Activated CD8-positive, alpha-beta T cell treated with anti-CD3 and anti-CD28 coated beads, Interleukin-2, amount 10 ng/mL, durations not matched to agents 7 days and 5 days (primary cell): ENCODE data around the gene ZNF207. TPM values are rescaled to one million over a fixed set of nuclear protein-coding genes. Genes with fewer than 3 reads are reported as not detected.
"Not testable (repeated sequence)": the region's sequence is repeated elsewhere in the genome, so short reads cannot be mapped to it uniquely, and the experiment has no call there.

Source experiments
- ATAC-seq: fragments of 150-1000 bp; cut with Tn5 transposase; one replicate; pipeline ENCODE4 v1.10.0; 2021; ENCODE audit warnings: moderate library complexity
- CTCF ChIA-PET: fragments of 350-600 bp; sonication (Branson Sonifier 250); formaldehyde crosslinking; loops from one replicate; lab custom pipeline; 2021; ENCODE audit warnings: antibody characterized with exemption; lab: Charles Lee
- POLR2A ChIA-PET: fragments of 350-600 bp; sonication (Branson Sonifier 250); formaldehyde crosslinking; loops from one replicate; lab custom pipeline; 2021; ENCODE audit warnings: antibody characterized with exemption; lab: Charles Lee
- DNase-seq: peaks from one replicate; pipeline ENCODE4 v3.0.0-alpha.2; 2020
- H3K27ac Mint-ChIP-seq: one replicate; pipeline ENCODE4 v1.8.0; 2021; ENCODE audit warnings: mild to moderate bottlenecking, mixed read lengths
- H3K27me3 Mint-ChIP-seq: one replicate; pipeline ENCODE4 v1.8.0; 2021; ENCODE audit warnings: low read depth, mixed read lengths
- H3K36me3 Mint-ChIP-seq: one replicate; pipeline ENCODE4 v1.8.0; 2021; ENCODE audit warnings: low read depth, mixed read lengths
- H3K4me1 Mint-ChIP-seq: one replicate; pipeline ENCODE4 v1.8.0; 2021; ENCODE audit warnings: low read depth, mixed read lengths
- H3K4me3 Mint-ChIP-seq: one replicate; pipeline ENCODE4 v1.8.0; 2021; ENCODE audit warnings: mild to moderate bottlenecking, mixed read lengths
- H3K9me3 Mint-ChIP-seq: one replicate; pipeline ENCODE4 v1.8.0; 2022; ENCODE audit warnings: mixed read lengths; ENCODE audit not compliant: insufficient read depth
- total RNA-seq, 2 experiments: library from RNA; stranded (reverse); gene quantifications; one replicate each; pipeline ENCODE4 v1.2.3, GENCODE V29; 2021

The ZNF207 gene
- total RNA-seq: 100 to 1,000 TPM; 250 to 263 TPM

DNA sequence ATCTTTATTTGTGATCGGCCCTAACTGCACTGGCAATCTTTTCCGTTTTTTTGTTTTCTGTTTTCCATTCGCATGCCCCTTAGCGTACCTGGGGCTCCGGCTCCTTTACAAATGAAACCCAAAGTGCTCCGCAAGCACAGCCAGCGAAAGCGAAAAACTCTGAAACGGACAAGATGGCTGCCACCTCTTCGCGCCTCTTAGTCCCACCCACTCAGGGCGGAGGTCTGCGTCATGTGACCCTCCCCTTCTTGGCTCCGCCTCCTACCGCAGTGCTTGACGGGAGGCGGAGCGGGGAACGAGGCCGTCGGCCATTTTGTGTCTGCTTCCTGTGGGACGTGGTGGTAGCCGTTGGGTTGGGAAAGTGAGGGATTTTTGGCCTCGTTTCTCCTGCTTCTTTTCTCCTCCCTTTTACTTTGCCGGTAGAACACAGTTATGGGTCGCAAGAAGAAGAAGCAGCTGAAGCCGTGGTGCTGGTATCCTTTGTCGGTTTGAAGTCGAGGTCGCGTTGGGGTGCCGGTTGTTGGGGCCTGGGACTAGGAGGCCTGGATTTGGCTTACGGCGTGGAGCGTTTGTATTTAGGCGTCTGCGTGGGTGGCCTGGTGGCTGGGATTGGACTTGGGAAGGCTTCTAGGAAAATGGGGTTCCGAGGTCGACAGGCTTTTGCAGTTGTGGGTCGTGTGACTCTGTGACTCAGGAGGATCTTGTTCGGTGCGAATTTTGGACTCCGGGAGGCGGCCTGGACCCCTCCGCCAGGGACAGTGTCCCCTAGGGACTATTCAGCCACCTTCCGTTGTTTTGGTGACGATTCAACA lies at the start of gene ZNF207:
ZNF207 (plus strand) TSS at position 304 of the 812 bp plus-strand sequence; CDS start at position 433, 129 bp downstream.
- H3K27ac Mint-ChIP-seq: peak within 1 kb of the TSS; percentile 99
- POLR2A ChIA-PET: interaction anchor here (0.5 to 2.3 kb wide), 8 partner anchors 9 to 86 kb away, joined by 3 to 24 read pairs (median 4); partner anchors contain the start of gene C17orf75

DNA sequence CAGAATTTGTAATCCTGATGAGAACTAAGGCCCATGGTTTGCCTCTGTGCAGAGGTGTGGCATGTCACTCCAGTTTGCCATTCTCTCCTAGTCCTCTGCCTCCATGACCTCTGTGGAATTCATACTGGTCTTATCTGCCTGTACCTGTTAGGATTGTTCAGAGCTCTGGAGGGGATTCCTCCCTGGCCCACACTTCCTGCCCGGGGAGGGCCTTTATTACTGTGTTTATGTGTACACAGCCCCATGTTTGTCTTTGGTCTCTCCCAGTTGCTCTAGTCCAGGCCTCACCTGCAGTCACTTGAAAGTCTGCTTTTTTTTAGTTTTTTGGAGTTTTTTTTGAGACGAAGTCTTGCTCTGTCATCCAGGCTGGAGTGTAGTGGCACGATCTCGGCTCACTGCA lies 47.9 kb upstream of the ZNF207 start:
- Mint-ChIP-seq H3K4me1 (no peaks in the 10 kb centered on the region), H3K36me3 (no peaks in the 10 kb centered on the region), H3K27me3 (peaks cover 6% of the 10 kb centered on the region), H3K27ac (no peak overlapping the region), H3K9me3 (no peaks in the 10 kb centered on the region), H3K4me3 (no peak overlapping the region)
- POLR2A ChIA-PET: no interaction called here
- ATAC-seq (no peak), DNase-seq (no peak)
- CTCF ChIA-PET: interaction anchor here (1.8 kb wide), 1 partner anchor 18 kb away, joined by 4 read pairs; no protein-coding TSS in a partner anchor

More for the DNA sequence above, at the start of gene ZNF207:
- H3K27me3 Mint-ChIP-seq: no peaks in the 10 kb centered on the region
- peaks cover 37% of the 10 kb centered on the region for H3K4me1 Mint-ChIP-seq
- peak within 1 kb of the TSS; percentile 100 for H3K4me3 Mint-ChIP-seq
- CTCF ChIA-PET: interaction anchor here (0.7 to 1.4 kb wide), 5 partner anchors 14 to 112 kb away, joined by 3 to 5 read pairs (median 3); no protein-coding TSS in a partner anchor
- peaks cover 50% of the 10 kb centered on the region for H3K36me3 Mint-ChIP-seq
- H3K9me3 Mint-ChIP-seq: no peaks in the 10 kb centered on the region
- DNase-seq (peak; percentile 97), ATAC-seq (peak; percentile 96)

DNA sequence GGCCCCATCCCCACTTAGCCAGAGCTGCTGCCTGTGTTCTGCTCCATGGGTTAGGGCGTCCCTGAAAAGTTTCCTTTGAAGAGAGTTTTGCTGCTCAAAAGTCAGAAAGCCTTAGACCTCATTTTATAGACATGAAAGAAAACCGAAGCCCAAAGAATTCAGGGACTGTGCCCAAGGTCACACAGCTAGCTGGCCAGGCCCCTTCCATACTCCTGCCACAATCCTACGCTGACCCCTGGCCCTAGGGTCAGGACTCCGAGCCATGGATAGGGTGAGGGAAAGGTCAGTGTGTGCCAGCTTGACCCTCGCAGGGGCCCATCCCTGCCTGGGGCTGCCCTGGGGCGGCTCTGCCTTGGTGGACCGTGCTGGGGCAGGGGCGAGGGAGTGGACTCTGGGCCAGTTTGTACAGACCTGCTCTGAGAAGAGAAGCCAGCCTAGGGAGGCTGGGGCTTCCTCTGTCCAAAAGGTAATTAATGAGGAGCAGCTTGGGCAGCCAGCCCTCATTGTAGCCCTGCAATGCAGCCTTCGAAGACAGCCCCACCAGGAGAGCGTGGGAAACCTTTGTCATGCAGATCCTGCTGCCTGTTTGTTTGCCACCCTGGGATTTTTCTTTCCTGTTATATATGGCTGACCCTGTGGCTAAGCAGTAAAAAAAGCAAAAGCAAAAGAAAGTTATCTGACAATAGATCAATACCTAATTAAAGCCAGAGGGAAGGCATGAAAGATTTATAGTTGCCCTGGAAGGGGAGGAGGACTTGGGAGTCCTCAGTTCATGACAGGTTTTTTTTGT lies 46.9 kb upstream of the ZNF207 start:
- H3K9me3 Mint-ChIP-seq: no peaks in the 10 kb centered on the region
- DNase-seq (no peak), ATAC-seq (no peak)
- peaks cover 13% of the 10 kb centered on the region for H3K27me3 Mint-ChIP-seq
- H3K36me3 Mint-ChIP-seq: no peaks in the 10 kb centered on the region
- CTCF ChIA-PET: interaction anchor here (0.9 to 1.8 kb wide), 2 partner anchors 17 to 50 kb away, joined by 3 to 4 read pairs; no protein-coding TSS in a partner anchor
- H3K27ac Mint-ChIP-seq: no peak overlapping the region
- POLR2A ChIA-PET: no interaction called here
- no peak overlapping the region for H3K4me3 Mint-ChIP-seq
- no peaks in the 10 kb centered on the region for H3K4me1 Mint-ChIP-seq

DNA sequence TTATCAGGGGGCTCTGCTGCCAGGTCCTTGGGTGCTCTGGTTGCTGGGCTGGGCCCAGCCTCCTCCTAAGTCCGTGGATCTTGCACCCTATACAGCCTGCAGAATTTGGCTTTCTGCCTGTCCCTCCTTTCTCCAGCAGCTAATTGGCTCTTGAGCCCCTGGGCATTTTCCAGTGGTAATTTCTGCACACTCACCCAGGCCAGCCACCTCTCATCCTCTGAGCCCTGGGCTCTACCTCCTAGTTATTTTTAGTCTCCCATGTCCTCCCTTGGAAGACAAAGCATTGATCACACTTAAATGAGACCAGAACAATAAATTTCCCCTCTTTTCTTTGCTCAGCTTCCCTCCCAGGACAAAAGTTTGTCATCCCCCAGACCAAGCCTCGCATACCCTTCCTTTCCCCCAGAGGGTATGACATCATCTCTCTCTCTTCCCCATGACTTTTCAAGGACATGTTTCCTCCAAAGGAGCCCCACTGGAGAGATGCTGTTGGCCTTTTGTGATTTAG lies 46.1 kb upstream of the ZNF207 start:
- H3K27me3 Mint-ChIP-seq: peaks cover 13% of the 10 kb centered on the region
- no peak overlapping the region for H3K27ac Mint-ChIP-seq
- H3K9me3 Mint-ChIP-seq: no peaks in the 10 kb centered on the region
- ChIA-PET CTCF (no interaction called here), POLR2A (no interaction called here)
- H3K4me1 Mint-ChIP-seq: no peaks in the 10 kb centered on the region
- H3K36me3 Mint-ChIP-seq: no peaks in the 10 kb centered on the region
- ATAC-seq (no peak), DNase-seq (no peak)
- no peak overlapping the region for H3K4me3 Mint-ChIP-seq

DNA sequence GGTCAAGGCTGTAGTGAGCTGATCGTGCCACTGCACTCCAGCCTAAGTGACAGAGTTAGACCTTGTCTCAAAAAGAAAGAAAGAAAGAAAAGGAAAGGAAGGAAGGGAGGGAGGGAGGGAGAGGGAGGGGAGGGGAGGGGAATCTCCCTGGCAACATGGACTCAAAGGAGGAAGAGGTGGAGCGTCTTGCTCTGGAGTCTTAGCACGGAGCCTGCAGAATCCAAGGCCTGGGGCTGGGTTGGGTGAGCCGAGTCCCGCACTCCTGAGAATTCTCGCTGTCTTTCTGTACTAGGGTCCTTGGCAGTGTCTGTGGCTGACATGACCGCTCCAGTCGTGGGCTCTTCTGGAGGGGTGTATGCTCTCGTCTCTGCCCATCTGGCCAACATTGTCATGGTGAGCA lies 44.9 kb upstream of the ZNF207 start:
- H3K27me3 Mint-ChIP-seq: peaks cover 14% of the 10 kb centered on the region
- ChIA-PET CTCF (no interaction called here), POLR2A (no interaction called here)

DNA sequence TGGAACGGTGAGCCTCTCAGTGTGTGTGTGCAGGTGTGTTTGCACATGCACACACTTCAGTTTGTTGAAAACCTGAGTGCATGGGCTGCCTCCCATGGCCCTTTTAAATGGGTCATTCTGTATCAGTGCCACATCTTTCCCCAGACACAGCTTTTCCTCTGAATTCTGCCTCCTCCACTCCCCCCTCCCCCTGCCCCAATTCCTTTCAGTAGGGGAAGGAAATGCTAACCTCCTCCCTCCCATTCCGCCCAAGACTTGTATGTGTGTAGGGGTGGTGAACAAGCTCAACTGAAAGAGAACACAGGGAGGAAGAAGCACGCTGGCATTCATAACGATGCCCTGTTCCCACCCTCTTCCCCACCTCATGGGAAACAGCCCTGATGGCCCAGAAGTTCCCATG lies 42.3 kb upstream of the ZNF207 start:
- H3K27me3 Mint-ChIP-seq: peaks cover 18% of the 10 kb centered on the region
- DNase-seq (no peak), ATAC-seq (no peak)
- no peaks in the 10 kb centered on the region for H3K4me1 Mint-ChIP-seq
- POLR2A ChIA-PET: no interaction called here
- H3K4me3 Mint-ChIP-seq: no peak overlapping the region
- CTCF ChIA-PET: no interaction called here
- H3K9me3 Mint-ChIP-seq: no peaks in the 10 kb centered on the region
- no peak overlapping the region for H3K27ac Mint-ChIP-seq
- no peaks in the 10 kb centered on the region for H3K36me3 Mint-ChIP-seq

More for the DNA sequence above, 44.9 kb upstream of the ZNF207 start:
- no peaks in the 10 kb centered on the region for H3K4me1 Mint-ChIP-seq
- no peaks in the 10 kb centered on the region for H3K9me3 Mint-ChIP-seq
- no peak for ATAC-seq
- no peaks in the 10 kb centered on the region for H3K36me3 Mint-ChIP-seq
- no peak for DNase-seq
- no peak overlapping the region for H3K4me3 Mint-ChIP-seq
- no peak overlapping the region for H3K27ac Mint-ChIP-seq

DNA sequence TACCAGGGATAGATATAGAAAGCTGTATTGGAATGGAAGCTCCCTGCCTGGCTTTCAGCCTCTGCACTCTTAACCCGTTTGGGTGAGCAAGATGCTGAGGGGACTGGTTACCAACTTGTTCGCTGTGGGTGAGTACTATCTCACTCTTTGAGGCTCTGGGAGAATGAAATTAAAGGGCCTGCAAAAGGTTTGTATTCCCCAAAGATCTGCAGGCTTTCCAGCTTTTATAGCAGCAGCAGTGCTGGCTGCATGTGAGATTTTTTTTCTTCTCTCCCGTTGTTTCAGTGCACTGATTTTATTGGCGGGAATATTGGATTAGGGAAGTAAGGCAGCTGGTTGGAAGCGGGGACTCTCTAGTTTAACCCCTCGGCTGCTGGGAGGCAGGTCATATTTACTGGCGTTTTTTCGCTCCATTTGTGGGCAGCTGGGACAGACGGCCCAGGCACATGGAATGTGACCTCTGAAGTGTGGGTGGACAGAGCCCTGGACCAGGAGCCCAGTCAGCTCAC lies 38.9 kb upstream of the ZNF207 start:
- ChIA-PET CTCF (interaction anchor here (2.2 kb wide), 1 partner anchor 21 kb away, joined by 5 read pairs; no protein-coding TSS in a partner anchor), POLR2A (interaction anchor here (1.2 kb wide), 1 partner anchor 24 kb away, joined by 3 read pairs; no protein-coding TSS in a partner anchor)
- H3K36me3 Mint-ChIP-seq: no peaks in the 10 kb centered on the region
- H3K4me3 Mint-ChIP-seq: no peak overlapping the region
- H3K9me3 Mint-ChIP-seq: no peaks in the 10 kb centered on the region
- H3K27ac Mint-ChIP-seq: no peak overlapping the region
- no peaks in the 10 kb centered on the region for H3K4me1 Mint-ChIP-seq
- ATAC-seq (no peak), DNase-seq (no peak)
- peaks cover 24% of the 10 kb centered on the region for H3K27me3 Mint-ChIP-seq

DNA sequence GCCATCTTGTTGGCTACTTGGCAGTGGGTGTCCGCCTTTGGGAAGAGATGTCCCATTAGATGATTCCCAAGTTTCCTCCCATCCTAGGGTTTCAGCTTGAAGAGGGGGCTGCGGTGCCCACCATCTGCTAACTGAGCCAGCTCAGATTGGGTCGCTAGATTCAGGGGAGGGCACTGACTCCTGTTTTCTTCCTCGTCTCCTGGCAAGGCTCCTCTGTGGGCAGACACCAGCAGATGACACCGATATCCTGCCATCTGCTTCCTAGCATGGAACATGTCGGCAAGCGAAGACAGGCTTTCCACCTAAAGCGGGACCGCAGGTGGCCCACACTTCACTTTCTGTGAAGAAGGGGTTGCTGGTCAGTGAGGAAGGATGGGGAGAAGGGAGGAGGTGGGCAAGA lies 35.3 kb upstream of the ZNF207 start:
- ATAC-seq (no peak), DNase-seq (no peak)
- peaks cover 22% of the 10 kb centered on the region for H3K27me3 Mint-ChIP-seq
- H3K4me3 Mint-ChIP-seq: no peak overlapping the region
- H3K9me3 Mint-ChIP-seq: no peaks in the 10 kb centered on the region
- peaks cover 11% of the 10 kb centered on the region for H3K4me1 Mint-ChIP-seq
- POLR2A ChIA-PET: no interaction called here
- H3K27ac Mint-ChIP-seq: no peak overlapping the region
- H3K36me3 Mint-ChIP-seq: no peaks in the 10 kb centered on the region
- CTCF ChIA-PET: no interaction called here

DNA sequence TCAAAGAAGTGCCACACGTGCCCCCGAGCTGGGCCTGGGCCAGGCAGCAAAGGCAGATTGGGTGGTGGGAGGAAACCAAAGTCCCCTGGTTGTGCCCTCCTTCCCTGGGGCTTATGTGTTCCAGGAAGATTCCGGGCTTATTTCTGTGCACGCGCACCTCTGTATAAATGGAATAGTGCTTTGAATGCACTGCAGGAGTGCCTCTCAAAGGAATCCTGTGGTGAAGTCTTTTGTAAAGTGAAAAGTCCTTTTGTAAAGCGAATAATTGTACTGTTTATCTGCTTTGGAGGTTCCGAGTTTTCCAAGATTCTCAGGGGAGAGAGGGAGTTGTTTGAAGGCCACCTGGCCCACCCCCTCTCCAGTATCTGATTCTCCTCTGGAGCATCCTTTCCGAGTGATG lies 34.8 kb upstream of the ZNF207 start:
- no peaks in the 10 kb centered on the region for H3K9me3 Mint-ChIP-seq
- no peak overlapping the region for H3K27ac Mint-ChIP-seq
- no peaks in the 10 kb centered on the region for H3K36me3 Mint-ChIP-seq
- H3K4me3 Mint-ChIP-seq: no peak overlapping the region
- peaks cover 13% of the 10 kb centered on the region for H3K4me1 Mint-ChIP-seq
- no peak for DNase-seq
- ChIA-PET POLR2A (no interaction called here), CTCF (interaction anchor here (0.8 to 2.0 kb wide), 5 partner anchors 13 to 112 kb away, joined by 3 to 7 read pairs (median 4); no protein-coding TSS in a partner anchor)
- no peak for ATAC-seq
- H3K27me3 Mint-ChIP-seq: peaks cover 22% of the 10 kb centered on the region

DNA sequence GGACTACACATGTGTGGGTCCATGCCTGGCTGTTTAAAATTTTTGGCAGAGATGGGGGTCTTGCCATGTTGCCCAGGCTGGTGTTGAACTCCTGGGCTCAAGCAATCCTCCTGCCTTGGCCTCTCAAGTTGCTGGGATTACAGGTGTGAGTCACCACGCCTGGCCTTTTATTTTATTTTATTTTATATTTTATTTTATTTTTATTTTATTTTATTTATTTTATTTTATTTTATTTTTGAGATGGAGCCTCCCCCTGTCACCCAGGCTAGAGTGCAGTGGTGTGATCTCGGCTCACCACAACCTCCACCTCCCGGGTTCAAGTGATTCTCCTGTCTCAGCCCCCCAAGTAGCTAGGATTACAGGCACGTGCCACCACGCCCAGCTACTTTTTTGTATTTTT lies 33.3 kb upstream of the ZNF207 start:
- H3K27ac Mint-ChIP-seq, H3K36me3 Mint-ChIP-seq, H3K4me3 Mint-ChIP-seq, H3K9me3 Mint-ChIP-seq, ATAC-seq, DNase-seq, POLR2A ChIA-PET: not testable (repeated sequence)
- H3K4me1 Mint-ChIP-seq: peaks cover 20% of the 10 kb centered on the region
- CTCF ChIA-PET: interaction anchor here (0.9 to 2.0 kb wide), 4 partner anchors 14 to 113 kb away, joined by 3 to 7 read pairs (median 4); no protein-coding TSS in a partner anchor
- peaks cover 19% of the 10 kb centered on the region for H3K27me3 Mint-ChIP-seq

DNA sequence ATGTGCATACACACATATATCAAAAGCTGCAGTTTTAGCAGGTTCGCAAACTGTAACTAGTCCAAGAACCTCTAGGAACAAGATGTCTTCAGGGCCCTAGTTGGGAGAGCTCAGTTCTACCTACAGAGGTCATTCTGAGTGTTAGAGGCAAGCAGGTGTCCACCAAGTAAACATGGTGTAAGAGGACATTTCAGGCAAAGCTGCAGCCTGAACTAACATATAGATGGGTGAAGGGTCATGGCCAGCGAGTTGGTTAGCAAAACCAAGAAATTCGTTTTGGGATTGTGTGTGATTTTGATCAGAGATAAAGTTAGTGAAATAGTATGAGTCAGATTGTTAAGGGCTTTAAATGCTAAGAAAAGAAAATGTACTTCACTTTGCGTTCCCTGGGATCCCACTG lies 32.6 kb upstream of the ZNF207 start:
- no peaks in the 10 kb centered on the region for H3K9me3 Mint-ChIP-seq
- H3K4me1 Mint-ChIP-seq: peaks cover 22% of the 10 kb centered on the region
- DNase-seq (no peak), ATAC-seq (no peak)
- no peak overlapping the region for H3K27ac Mint-ChIP-seq
- peaks cover 19% of the 10 kb centered on the region for H3K27me3 Mint-ChIP-seq
- H3K4me3 Mint-ChIP-seq: no peak overlapping the region
- CTCF ChIA-PET: interaction anchor here (0.9 to 3.0 kb wide), 5 partner anchors 13 to 114 kb away, joined by 3 to 17 read pairs (median 3); partner anchors contain the start of gene C17orf75
- no peaks in the 10 kb centered on the region for H3K36me3 Mint-ChIP-seq
- POLR2A ChIA-PET: no interaction called here
